ENCODE data around the gene CHI3L1.

GRCh38 chr1:203129501-203130231 is 56.8 kb downstream of the CHI3L1 start:
- TF ChIP-seq CTCF (conservative IDR thresholded peaks at IDR 0.05; ENCODE audit: low read length) (no peak), EZH2phosphoT487 (IDR thresholded peaks at IDR 0.05; ENCODE audit: borderline replicate concordance, low read depth, low read length) (no peak)
